Thoracic aorta (tissue), 2 donors: ENCODE measurements around the gene MBLAC1. TPM values are rescaled to one million over a fixed set of nuclear protein-coding genes. Genes with fewer than 3 reads are reported as not detected.

Source experiments
- ATAC-seq: fragments of 150-250 bp; one replicate; pipeline ENCODE4 v1.8.0; 2017; ENCODE audit warnings: low read depth; ENCODE audit not compliant: insufficient number of reproducible peaks, low FRiP score
- DNase-seq: peaks from one replicate; pipeline ENCODE4 v3.0.0-alpha.2; 2020; ENCODE audit warnings: low spot score
- H3K27ac ChIP-seq, 2 donors: fragments of 200-600 bp; sonication (generic); 1 replicate in 1 of 2; 2 replicates in 1 of 2; pipeline ENCODE4 v1.5.1; 2016; ENCODE audit warnings: mild to moderate bottlenecking in 2 of 2, moderate library complexity in 2 of 2
- H3K27me3 ChIP-seq: fragments of 200-600 bp; sonication (generic); replicated peaks from 2 replicates; pipeline ENCODE4 v1.6.0; 2016; ENCODE audit warnings: mild to moderate bottlenecking; ENCODE audit not compliant: insufficient read depth
- H3K36me3 ChIP-seq: fragments of 200-600 bp; sonication (generic); one replicate; pipeline ENCODE4 v1.5.1; 2016
- H3K4me1 ChIP-seq, 2 donors: fragments of 200-600 bp; sonication (generic); 1 replicate in 1 of 2; 2 replicates in 1 of 2; pipeline versions ENCODE4 v1.5.1 to v1.6.0; 2016; ENCODE audit warnings: low read depth in 2 of 2, mild to moderate bottlenecking in 1 of 2; ENCODE audit not compliant: control insufficient read depth in 1 of 2
- H3K4me3 ChIP-seq: fragments of 200-600 bp; sonication (generic); 2 replicates; pipeline ENCODE4 v1.5.1; 2016; ENCODE audit warnings: mild to moderate bottlenecking
- H3K9me3 ChIP-seq: fragments of 200-600 bp; sonication (generic); 2 replicates; pipeline ENCODE4 v1.5.1; 2016
- CTCF ChIP-seq: fragments of 200-600 bp; sonication (generic); IDR thresholded peaks from one replicate; pipeline ENCODE4 v1.5.1; 2019; ENCODE audit warnings: antibody characterized with exemption
- total RNA-seq, 2 donors: library from RNA; depleted of rRNA; stranded (reverse); fragments of >200 nt; gene quantifications; one replicate each; pipeline versions ENCODE4 v1.1.0 to v1.2.3, GENCODE V29; 2016

The MBLAC1 gene
- total RNA-seq, 2 donors from 2014 or later: 1.1 TPM; not detected in 1

GRCh38 chr7:100093054-100093453 lies 33.7 kb upstream of the MBLAC1 start:
- Histone ChIP-seq H3K27ac (no peak overlapping the region), H3K27me3 (no peaks in the 10 kb centered on the region), H3K4me3 (no peak overlapping the region), H3K36me3 (peaks cover 61% of the 10 kb centered on the region), H3K4me1 (peaks cover 10 to 13% of the 10 kb centered on the region in 2 donors), H3K9me3 (no peaks in the 10 kb centered on the region)
- TF ChIP-seq CTCF: no peak
- DNase-seq: no peak
- ATAC-seq: no peak

GRCh38 chr7:100093498-100093897 lies 33.3 kb upstream of the MBLAC1 start:
- Histone ChIP-seq H3K36me3 (peaks cover 66% of the 10 kb centered on the region), H3K4me3 (no peak overlapping the region), H3K27me3 (no peaks in the 10 kb centered on the region), H3K27ac (no peak overlapping the region), H3K9me3 (no peaks in the 10 kb centered on the region), H3K4me1 (peaks cover 6 to 9% of the 10 kb centered on the region in 2 donors)
- ATAC-seq: no peak
- DNase-seq: no peak
- TF ChIP-seq CTCF: no peak

GRCh38 chr7:100093925-100094486 lies 32.8 kb upstream of the MBLAC1 start:
- no peak for ATAC-seq
- H3K9me3 ChIP-seq: no peaks in the 10 kb centered on the region
- no peak for TF ChIP-seq CTCF
- peaks cover 6 to 10% of the 10 kb centered on the region in 2 donors for H3K4me1 ChIP-seq
- H3K27me3 ChIP-seq: no peaks in the 10 kb centered on the region
- no peak overlapping the region for H3K27ac ChIP-seq
- peaks cover 71% of the 10 kb centered on the region for H3K36me3 ChIP-seq
- no peak overlapping the region for H3K4me3 ChIP-seq
- DNase-seq: no peak

GRCh38 chr7:100095289-100095688 lies 31.5 kb upstream of the MBLAC1 start:
- Histone ChIP-seq H3K4me3 (no peak overlapping the region), H3K36me3 (peaks cover 74% of the 10 kb centered on the region), H3K9me3 (no peaks in the 10 kb centered on the region), H3K4me1 (peaks cover 6 to 12% of the 10 kb centered on the region in 2 donors), H3K27me3 (no peaks in the 10 kb centered on the region), H3K27ac (no peak overlapping the region)
- DNase-seq: no peak
- TF ChIP-seq CTCF: no peak
- ATAC-seq: no peak

- H3K4me1 ChIP-seq: peaks cover 6 to 12% of the 10 kb centered on the region in 2 donors
- H3K27ac ChIP-seq: no peak overlapping the region
- DNase-seq (no peak), ATAC-seq (no peak)
- H3K27me3 ChIP-seq: no peaks in the 10 kb centered on the region
- no peak overlapping the region for H3K4me3 ChIP-seq
- H3K9me3 ChIP-seq: no peaks in the 10 kb centered on the region
- H3K36me3 ChIP-seq: peaks cover 72% of the 10 kb centered on the region
- no peak for TF ChIP-seq CTCF
Observed at GRCh38 chr7:100095704-100096103, 31.1 kb upstream of the MBLAC1 start.
